GM12892 (cell line): Measurements from ENCODE around the gene BEND6.

Experiments used
- POLR2A ChIP-seq: IDR thresholded peaks from 2 replicates; pipeline ENCODE4 v1.6.1; 2011; ENCODE audit warnings: low read depth, low read length, control low read depth
- POLR2AphosphoS5 ChIP-seq: IDR thresholded peaks from 2 replicates; pipeline ENCODE4 v1.6.1; 2011; ENCODE audit warnings: low read depth, low read length, control low read depth
- TAF1 ChIP-seq: IDR thresholded peaks from 2 replicates; pipeline ENCODE4 v1.6.1; 2011; ENCODE audit warnings: low read depth, mild to moderate bottlenecking, control low read depth, low read length, borderline replicate concordance

DNA sequence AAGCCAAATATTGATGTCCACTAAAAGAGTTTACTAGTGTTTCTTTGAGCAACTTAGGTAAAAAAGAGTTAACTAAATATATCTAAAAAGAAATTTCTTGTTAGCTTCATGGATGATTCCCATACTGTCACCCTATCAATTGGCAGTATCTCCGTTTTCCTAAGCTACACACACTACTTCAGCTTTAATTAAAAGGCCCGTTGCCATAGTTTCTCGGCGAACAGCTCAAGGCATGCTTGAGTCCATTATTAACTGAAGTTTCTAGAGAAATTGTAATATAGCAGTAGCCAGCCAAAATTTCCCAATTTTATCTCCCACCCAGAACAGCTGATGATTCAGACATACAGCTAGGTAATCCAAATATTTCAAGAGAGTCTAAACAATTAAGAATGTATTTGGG lies 20.0 kb upstream of the BEND6 start:
- TF ChIP-seq POLR2AphosphoS5 (no peak), POLR2A (no peak), TAF1 (no peak)
